Measurements from ENCODE around the gene FAU. TPM values are rescaled to one million over a fixed set of nuclear protein-coding genes. Genes with fewer than 3 reads are reported as not detected.
A peak's percentile ranks its signal among the peaks of the same experiment; 100 is the strongest.

Gene FAU
- total RNA-seq, 1 donor from 2014 or later = 1,041 TPM

DNA sequence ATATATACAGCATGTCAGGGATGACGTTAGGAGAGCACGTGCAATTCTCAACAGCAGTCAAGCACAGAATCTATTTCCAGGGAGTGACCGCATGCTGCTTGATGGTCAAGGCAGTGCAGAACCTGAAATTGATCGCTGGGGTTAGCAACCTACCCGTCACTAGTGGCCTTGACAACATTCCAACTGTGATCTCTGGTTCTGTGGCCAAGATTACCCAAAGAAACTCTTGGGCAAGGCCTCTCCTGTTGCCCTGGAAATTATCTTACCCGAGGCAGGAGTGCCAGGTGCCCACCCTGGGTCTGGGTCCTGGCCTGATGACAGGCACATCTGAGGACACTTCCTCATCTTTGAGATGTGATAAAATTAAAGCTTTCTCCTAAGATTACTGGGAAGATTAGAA is 8.1 kb downstream of the FAU start:
- DNase-seq (ENCODE audit: low read depth) = no peak
- TF ChIP-seq, protein P1, sequence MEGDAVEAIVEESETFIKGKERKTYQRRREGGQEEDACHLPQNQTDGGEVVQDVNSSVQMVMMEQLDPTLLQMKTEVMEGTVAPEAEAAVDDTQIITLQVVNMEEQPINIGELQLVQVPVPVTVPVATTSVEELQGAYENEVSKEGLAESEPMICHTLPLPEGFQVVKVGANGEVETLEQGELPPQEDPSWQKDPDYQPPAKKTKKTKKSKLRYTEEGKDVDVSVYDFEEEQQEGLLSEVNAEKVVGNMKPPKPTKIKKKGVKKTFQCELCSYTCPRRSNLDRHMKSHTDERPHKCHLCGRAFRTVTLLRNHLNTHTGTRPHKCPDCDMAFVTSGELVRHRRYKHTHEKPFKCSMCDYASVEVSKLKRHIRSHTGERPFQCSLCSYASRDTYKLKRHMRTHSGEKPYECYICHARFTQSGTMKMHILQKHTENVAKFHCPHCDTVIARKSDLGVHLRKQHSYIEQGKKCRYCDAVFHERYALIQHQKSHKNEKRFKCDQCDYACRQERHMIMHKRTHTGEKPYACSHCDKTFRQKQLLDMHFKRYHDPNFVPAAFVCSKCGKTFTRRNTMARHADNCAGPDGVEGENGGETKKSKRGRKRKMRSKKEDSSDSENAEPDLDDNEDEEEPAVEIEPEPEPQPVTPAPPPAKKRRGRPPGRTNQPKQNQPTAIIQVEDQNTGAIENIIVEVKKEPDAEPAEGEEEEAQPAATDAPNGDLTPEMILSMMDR (conservative IDR thresholded peaks at IDR 0.05; ENCODE audit: low read depth, low read length) = no peak
- no peak overlapping the region for H3K4me3 ChIP-seq (ENCODE audit: low read depth, low read length)

DNA sequence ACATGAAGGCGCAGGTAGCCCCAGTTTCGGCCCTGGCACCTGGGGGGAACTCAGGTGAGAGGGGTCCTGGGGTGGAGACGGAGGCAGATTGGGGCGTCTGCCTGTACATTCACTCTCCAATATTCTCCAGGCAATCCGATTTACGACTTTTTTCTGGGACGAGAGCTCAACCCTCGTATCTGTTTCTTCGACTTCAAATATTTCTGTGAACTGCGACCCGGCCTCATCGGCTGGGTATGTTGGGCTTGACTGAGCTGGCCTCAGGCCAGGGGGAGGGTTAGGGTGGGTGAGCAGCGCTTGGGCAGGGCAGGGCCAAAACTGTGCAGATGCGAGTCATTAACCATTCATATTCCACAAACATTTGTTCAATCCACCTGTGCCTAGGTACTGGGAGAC is 8.6 kb downstream of the FAU start:
- DNase-seq (ENCODE audit: low read depth) = no peak
- TF ChIP-seq, protein P1 (conservative IDR thresholded peaks at IDR 0.05; ENCODE audit: low read depth, low read length) = no peak
- H3K4me3 ChIP-seq (ENCODE audit: low read depth, low read length) = peak overlapping the region; percentile 82

DNA sequence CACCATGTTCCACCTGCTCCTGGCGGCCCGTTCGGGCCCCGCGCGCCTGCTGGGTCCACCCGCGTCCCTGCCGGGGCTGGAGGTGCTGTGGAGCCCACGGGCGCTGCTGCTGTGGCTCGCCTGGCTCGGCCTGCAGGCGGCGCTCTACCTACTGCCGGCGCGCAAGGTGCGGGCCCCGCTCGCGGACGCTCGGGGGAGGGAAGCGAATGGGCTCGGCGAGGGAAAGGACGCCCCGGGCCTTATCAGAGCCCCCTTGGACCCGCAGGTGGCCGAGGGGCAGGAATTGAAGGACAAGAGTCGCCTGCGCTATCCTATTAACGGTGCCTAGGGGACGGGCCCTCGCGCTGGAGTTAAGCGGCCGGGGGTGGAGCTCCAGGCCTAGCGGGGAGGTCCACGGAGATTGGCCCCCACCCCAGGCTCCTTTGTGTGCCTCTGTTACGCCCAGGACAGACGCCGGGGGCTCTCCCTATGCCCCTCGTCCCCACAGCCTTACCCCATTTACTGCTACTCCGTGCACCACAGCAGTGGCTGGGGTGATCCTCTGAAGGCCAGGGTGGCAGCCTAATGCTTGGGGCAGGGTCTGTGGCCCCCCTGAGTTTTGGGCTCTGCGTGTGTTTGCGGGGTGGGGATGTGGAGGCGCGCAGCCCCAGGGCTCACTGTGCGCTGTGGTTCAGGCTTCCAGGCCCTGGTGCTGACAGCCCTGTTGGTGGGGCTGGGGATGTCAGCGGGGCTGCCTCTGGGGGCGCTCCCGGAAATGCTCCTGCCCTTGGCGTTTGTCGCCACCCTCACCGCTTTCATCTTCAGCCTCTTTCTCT is 9.2 kb downstream of the FAU start:
- DNase-seq (ENCODE audit: low read depth) = no peak
- H3K4me3 ChIP-seq (ENCODE audit: low read depth, low read length) = peak overlapping the region; percentile 82
- TF ChIP-seq, protein P1 (conservative IDR thresholded peaks at IDR 0.05; ENCODE audit: low read depth, low read length) = peak; percentile 81

DNA sequence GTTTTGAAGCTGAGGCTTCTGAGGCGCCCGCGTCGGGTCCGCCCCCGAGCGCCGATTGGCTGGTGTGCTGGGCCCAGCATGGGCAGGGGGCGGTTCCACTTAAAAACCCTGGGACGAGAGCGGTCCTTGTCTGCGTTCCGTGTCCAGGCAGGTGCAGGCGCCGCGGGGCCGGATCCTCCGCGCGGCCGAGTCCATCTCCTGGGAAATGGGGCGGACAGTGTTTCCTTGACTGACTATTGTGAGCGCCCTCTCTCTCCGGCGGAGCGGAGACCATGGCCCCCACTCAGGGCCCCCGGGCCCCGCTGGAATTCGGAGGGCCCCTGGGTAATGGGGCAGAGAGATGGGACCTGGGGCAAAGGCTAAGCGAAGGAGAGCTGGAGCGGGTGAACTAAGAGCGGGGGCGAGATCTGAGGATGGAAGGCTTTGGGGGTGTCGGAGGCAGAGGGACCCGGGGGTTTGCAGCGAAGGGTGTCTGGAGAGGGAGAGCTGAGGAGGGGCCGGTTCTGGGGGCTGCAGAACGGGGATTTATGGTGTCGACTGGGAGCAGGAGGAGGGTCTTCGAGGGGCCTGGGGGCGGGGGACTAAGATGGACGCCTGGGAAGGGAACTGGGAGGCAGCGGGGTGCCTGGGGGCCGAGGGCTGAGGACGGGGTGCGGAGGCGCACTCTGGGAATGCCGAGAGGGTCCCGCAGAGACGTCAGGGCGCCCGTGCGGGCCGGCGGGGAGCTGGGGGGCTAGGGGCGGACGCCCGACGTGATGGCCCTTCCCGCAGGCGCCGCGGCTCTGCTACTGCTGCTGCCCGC is 10.0 kb downstream of the FAU start, which contains the start of gene TM7SF2:
TSS of gene TM7SF2 (plus strand) at position 129 of the 802 bp plus-strand sequence. CDS start at position 273, 144 bp downstream.
- TF ChIP-seq, protein P1 (conservative IDR thresholded peaks at IDR 0.05; ENCODE audit: low read depth, low read length) = no peak
- no peak for DNase-seq (ENCODE audit: low read depth)
- peak within 1 kb of the TSS; percentile 82 for H3K4me3 ChIP-seq (ENCODE audit: low read depth, low read length)

DNA sequence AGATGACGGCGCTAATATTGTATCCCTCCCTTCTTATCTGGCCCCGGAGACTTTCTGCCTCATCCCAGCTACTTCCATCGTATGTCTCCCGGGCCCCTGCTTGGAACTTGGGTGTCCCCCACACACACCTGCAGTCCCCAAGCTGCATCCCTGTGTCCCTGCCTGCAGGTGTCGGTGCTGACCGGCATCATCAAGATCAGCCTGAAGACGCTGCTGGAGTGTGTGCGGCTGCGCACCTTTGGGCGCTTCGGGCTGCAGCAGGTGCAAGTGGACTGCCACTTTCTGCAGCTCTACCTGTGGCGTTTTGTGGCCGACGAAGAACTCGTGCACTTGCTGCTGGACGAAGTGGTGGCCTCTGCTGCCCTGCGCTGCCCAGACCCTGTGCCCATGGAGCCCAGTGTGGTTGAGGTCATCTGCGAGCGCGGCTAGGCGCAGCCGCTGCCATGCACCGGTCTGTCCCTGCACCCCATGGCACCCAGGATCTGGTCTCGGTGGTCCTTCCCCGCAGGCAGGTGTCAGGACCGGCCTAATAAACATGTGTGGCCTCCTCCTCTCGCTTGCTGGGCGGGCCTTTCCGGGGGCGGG is 10.7 kb downstream of the FAU start:
- no peak for DNase-seq (ENCODE audit: low read depth)
- TF ChIP-seq, protein P1 (conservative IDR thresholded peaks at IDR 0.05; ENCODE audit: low read depth, low read length) = no peak
- H3K4me3 ChIP-seq (ENCODE audit: low read depth, low read length) = no peak overlapping the region

DNA sequence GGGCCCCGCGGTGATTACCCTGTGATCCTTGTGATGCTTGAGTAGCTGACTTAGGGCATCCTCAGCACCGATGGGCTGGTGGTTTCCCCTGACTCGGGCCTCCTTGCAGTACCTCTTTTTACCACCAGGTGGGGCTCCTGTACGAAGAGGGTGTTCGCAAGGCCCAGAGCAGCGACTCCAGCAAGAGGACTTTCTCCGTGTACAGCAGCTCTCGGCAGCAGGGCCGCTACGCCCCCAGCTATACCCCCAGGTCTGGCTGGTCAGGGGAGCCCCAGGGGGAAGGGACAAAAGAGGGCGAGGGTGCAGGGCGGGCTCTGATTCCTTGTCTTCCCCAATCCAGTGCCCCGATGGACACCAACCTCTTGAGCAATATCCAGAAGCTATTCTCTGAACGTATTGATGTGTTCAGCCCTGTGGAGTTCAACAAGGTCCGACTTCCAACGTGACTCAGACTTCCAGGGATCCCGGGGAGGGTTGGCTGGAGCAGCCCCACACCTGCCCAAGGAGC is 11.5 kb downstream of the FAU start:
- H3K4me3 ChIP-seq (ENCODE audit: low read depth, low read length) = peak overlapping the region; percentile 26
- DNase-seq (ENCODE audit: low read depth) = no peak
- TF ChIP-seq, protein P1 (conservative IDR thresholded peaks at IDR 0.05; ENCODE audit: low read depth, low read length) = peak; percentile 97

Measured in epithelial cell of proximal tubule (primary cell).